Activated T-cell treated with anti-CD3 and anti-CD28 coated beads, Interleukin-2, amount 50 U/mL, for 72 hours (primary cell): ENCODE results near the gene MSANTD3. TPM values are rescaled to one million over a fixed set of nuclear protein-coding genes. Genes with fewer than 3 reads are reported as not detected.
"Not testable (repeated sequence)": the region's sequence is repeated elsewhere in the genome, so short reads cannot be mapped to it uniquely, and the experiment has no call there.

ENCODE experiments used
- ATAC-seq, 2 donors: fragments of 150-1000 bp; cut with Tn5 transposase; replicated peaks in 1 of 2; 2 replicates each; pipeline ENCODE4 v1.10.0; 2021; ENCODE audit warnings: moderate library complexity in 2 of 2, mild to moderate bottlenecking in 1 of 2
- DNase-seq, 2 donors: peaks; one replicate each; pipeline ENCODE4 v3.0.0; 2021 to 2022; ENCODE audit warnings: mixed read lengths in 1 of 2
- H3K27ac Mint-ChIP-seq: one replicate; pipeline ENCODE4 v1.8.0; 2022; ENCODE audit warnings: mild to moderate bottlenecking, moderate library complexity, mixed read lengths
- H3K27me3 Mint-ChIP-seq: one replicate; pipeline ENCODE4 v1.8.0; 2022; ENCODE audit warnings: low read depth, mixed read lengths
- H3K36me3 Mint-ChIP-seq, 2 donors: one replicate each; pipeline ENCODE4 v1.8.0; 2022; ENCODE audit warnings: mixed read lengths in 2 of 2, mild to moderate bottlenecking in 1 of 2; ENCODE audit not compliant: insufficient read depth in 2 of 2
- H3K4me1 Mint-ChIP-seq: one replicate; pipeline ENCODE4 v1.8.0; 2022; ENCODE audit warnings: low read depth, mixed read lengths
- H3K4me3 Mint-ChIP-seq, 2 donors: one replicate each; pipeline ENCODE4 v1.8.0; 2022; ENCODE audit warnings: mild to moderate bottlenecking in 2 of 2, mixed read lengths in 2 of 2, moderate library complexity in 2 of 2
- H3K9me3 Mint-ChIP-seq, 2 donors: one replicate each; pipeline ENCODE4 v1.8.0; 2022; ENCODE audit warnings: mixed read lengths in 2 of 2
- total RNA-seq, 2 donors: library from RNA; stranded (reverse); gene quantifications; one replicate each; pipeline ENCODE4 v1.2.3, GENCODE V29; 2022

The MSANTD3 gene
- total RNA-seq, result 10 to 100 TPM; 15.1 to 15.9 TPM

- DNase-seq (peak; percentile 65 to 71), ATAC-seq (peak; percentile 87)
- Mint-ChIP-seq H3K27ac (peak within 1 kb of the TSS; percentile 96), H3K36me3 (peaks cover 1 to 2% of the 10 kb centered on the region in 2 donors), H3K4me1 (peaks cover 42% of the 10 kb centered on the region), H3K4me3 (peak within 1 kb of the TSS; percentile 93 to 96), H3K9me3 (no peaks in the 10 kb centered on the region), H3K27me3 (no peaks in the 10 kb centered on the region)
Observed at GRCh38 chr9:100426530-100427365, at the start of gene MSANTD3. Gene MSANTD3 (plus strand): TSS chr9:100427143. CDS start chr9:100441939, 14,796 bp downstream.

- H3K9me3 Mint-ChIP-seq, result peaks cover 0 to 3% of the 10 kb centered on the region in 2 donors
- H3K36me3 Mint-ChIP-seq, result no peaks in the 10 kb centered on the region
- DNase-seq, result no peak
- no peaks in the 10 kb centered on the region for H3K27me3 Mint-ChIP-seq
- no peak overlapping the region for H3K27ac Mint-ChIP-seq
- no peaks in the 10 kb centered on the region for H3K4me1 Mint-ChIP-seq
- no peak overlapping the region for H3K4me3 Mint-ChIP-seq
- ATAC-seq, result no peak
Observed at GRCh38 chr9:100379862-100380261, 47.1 kb upstream of the MSANTD3 start.

GRCh38 chr9:100392989-100393388 is 34.0 kb upstream of the MSANTD3 start:
- not testable (repeated sequence) for H3K36me3 Mint-ChIP-seq, DNase-seq, H3K4me3 Mint-ChIP-seq, ATAC-seq, H3K4me1 Mint-ChIP-seq, H3K27ac Mint-ChIP-seq, H3K9me3 Mint-ChIP-seq, H3K27me3 Mint-ChIP-seq

GRCh38 chr9:100394032-100394695 is 32.8 kb upstream of the MSANTD3 start:
- H3K27ac Mint-ChIP-seq, result no peak overlapping the region
- DNase-seq (no peak), ATAC-seq (no peak)
- H3K36me3 Mint-ChIP-seq, result peaks cover 0 to 1% of the 10 kb centered on the region in 2 donors
- H3K4me1 Mint-ChIP-seq, result no peaks in the 10 kb centered on the region
- no peak overlapping the region for H3K4me3 Mint-ChIP-seq
- H3K9me3 Mint-ChIP-seq, result no peaks in the 10 kb centered on the region
- H3K27me3 Mint-ChIP-seq, result no peaks in the 10 kb centered on the region

- Mint-ChIP-seq H3K4me3 (no peak overlapping the region), H3K36me3 (peaks cover 0 to 1% of the 10 kb centered on the region in 2 donors), H3K27ac (no peak overlapping the region), H3K27me3 (no peaks in the 10 kb centered on the region), H3K4me1 (no peaks in the 10 kb centered on the region), H3K9me3 (no peaks in the 10 kb centered on the region)
- no peak for DNase-seq
- no peak for ATAC-seq
Observed at GRCh38 chr9:100394816-100395215, 32.1 kb upstream of the MSANTD3 start.

GRCh38 chr9:100396769-100397168 is 30.2 kb upstream of the MSANTD3 start:
- Mint-ChIP-seq H3K27me3 (no peaks in the 10 kb centered on the region), H3K4me1 (no peaks in the 10 kb centered on the region), H3K36me3 (peaks cover 0 to 1% of the 10 kb centered on the region in 2 donors), H3K4me3 (no peak overlapping the region), H3K9me3 (no peaks in the 10 kb centered on the region), H3K27ac (no peak overlapping the region)
- DNase-seq (no peak), ATAC-seq (no peak)

GRCh38 chr9:100397529-100398266 is 29.2 kb upstream of the MSANTD3 start:
- Mint-ChIP-seq H3K9me3 (no peaks in the 10 kb centered on the region), H3K27me3 (peaks cover 2% of the 10 kb centered on the region), H3K36me3 (peaks cover 0 to 1% of the 10 kb centered on the region in 2 donors), H3K4me3 (no peak overlapping the region), H3K4me1 (no peaks in the 10 kb centered on the region), H3K27ac (no peak overlapping the region)
- DNase-seq (no peak), ATAC-seq (no peak)

- no peaks in the 10 kb centered on the region for H3K9me3 Mint-ChIP-seq
- H3K4me3 Mint-ChIP-seq, result no peak overlapping the region
- no peak overlapping the region for H3K27ac Mint-ChIP-seq
Observed at GRCh38 chr9:100401042-100401441, 25.9 kb upstream of the MSANTD3 start.

GRCh38 chr9:100406962-100407361 is 20.0 kb upstream of the MSANTD3 start:
- Mint-ChIP-seq H3K27me3 (peaks cover 39% of the 10 kb centered on the region), H3K9me3 (no peaks in the 10 kb centered on the region), H3K4me1 (peaks cover 12% of the 10 kb centered on the region), H3K27ac (no peak overlapping the region), H3K36me3 (peaks cover under 1 to 1% of the 10 kb centered on the region in 2 donors), H3K4me3 (no peak overlapping the region)
- DNase-seq, result no peak
- no peak for ATAC-seq

More at GRCh38 chr9:100401042-100401441, 25.9 kb upstream of the MSANTD3 start:
- Mint-ChIP-seq H3K36me3 (no peaks in the 10 kb centered on the region), H3K4me1 (no peaks in the 10 kb centered on the region), H3K27me3 (peaks cover 12% of the 10 kb centered on the region)
- ATAC-seq (no peak), DNase-seq (no peak)

GRCh38 chr9:100408546-100409175 is 18.3 kb upstream of the MSANTD3 start:
- DNase-seq (no peak), ATAC-seq (no peak)
- Mint-ChIP-seq H3K36me3 (peaks cover 3 to 4% of the 10 kb centered on the region in 2 donors), H3K27me3 (peaks cover 37% of the 10 kb centered on the region), H3K27ac (no peak overlapping the region), H3K9me3 (peaks cover 0 to 2% of the 10 kb centered on the region in 2 donors), H3K4me3 (no peak overlapping the region), H3K4me1 (peaks cover 21% of the 10 kb centered on the region)

- Mint-ChIP-seq H3K4me3 (no peak overlapping the region), H3K9me3 (peaks cover 0 to 2% of the 10 kb centered on the region in 2 donors), H3K4me1 (peaks cover 21% of the 10 kb centered on the region), H3K36me3 (peaks cover 3 to 4% of the 10 kb centered on the region in 2 donors), H3K27ac (no peak overlapping the region), H3K27me3 (peaks cover 37% of the 10 kb centered on the region)
- DNase-seq, result no peak
- ATAC-seq, result no peak
Observed at GRCh38 chr9:100409176-100409556, 17.8 kb upstream of the MSANTD3 start.

- H3K4me1 Mint-ChIP-seq, result peaks cover 21% of the 10 kb centered on the region
- H3K4me3 Mint-ChIP-seq, result peak overlapping the region; percentile 74 to 78
- peaks cover 3 to 4% of the 10 kb centered on the region in 2 donors for H3K36me3 Mint-ChIP-seq
- peak overlapping the region; percentile 51 for H3K27ac Mint-ChIP-seq
- DNase-seq (peak; percentile 88 to 91), ATAC-seq (peak; percentile 100)
- peaks cover 33% of the 10 kb centered on the region for H3K27me3 Mint-ChIP-seq
- peaks cover 0 to 2% of the 10 kb centered on the region in 2 donors for H3K9me3 Mint-ChIP-seq
Observed at GRCh38 chr9:100411472-100412283, 15.3 kb upstream of the MSANTD3 start.
